GM12872 (cell line): ENCODE data around the gene GTPBP3.

Source experiments
- TF ChIP-seq, protein P1 (sequence below): IDR thresholded peaks from 3 replicates; pipeline ENCODE4 v1.5.1; 2011; ENCODE audit warnings: low read depth, mild to moderate bottlenecking, low read length, moderate library complexity; ENCODE audit not compliant: insufficient read depth

The GTPBP3 gene

GRCh38 chr19:17322854-17323253 lies 14.5 kb upstream of the GTPBP3 start:
- TF ChIP-seq, protein P1, sequence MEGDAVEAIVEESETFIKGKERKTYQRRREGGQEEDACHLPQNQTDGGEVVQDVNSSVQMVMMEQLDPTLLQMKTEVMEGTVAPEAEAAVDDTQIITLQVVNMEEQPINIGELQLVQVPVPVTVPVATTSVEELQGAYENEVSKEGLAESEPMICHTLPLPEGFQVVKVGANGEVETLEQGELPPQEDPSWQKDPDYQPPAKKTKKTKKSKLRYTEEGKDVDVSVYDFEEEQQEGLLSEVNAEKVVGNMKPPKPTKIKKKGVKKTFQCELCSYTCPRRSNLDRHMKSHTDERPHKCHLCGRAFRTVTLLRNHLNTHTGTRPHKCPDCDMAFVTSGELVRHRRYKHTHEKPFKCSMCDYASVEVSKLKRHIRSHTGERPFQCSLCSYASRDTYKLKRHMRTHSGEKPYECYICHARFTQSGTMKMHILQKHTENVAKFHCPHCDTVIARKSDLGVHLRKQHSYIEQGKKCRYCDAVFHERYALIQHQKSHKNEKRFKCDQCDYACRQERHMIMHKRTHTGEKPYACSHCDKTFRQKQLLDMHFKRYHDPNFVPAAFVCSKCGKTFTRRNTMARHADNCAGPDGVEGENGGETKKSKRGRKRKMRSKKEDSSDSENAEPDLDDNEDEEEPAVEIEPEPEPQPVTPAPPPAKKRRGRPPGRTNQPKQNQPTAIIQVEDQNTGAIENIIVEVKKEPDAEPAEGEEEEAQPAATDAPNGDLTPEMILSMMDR, result no peak

DNA sequence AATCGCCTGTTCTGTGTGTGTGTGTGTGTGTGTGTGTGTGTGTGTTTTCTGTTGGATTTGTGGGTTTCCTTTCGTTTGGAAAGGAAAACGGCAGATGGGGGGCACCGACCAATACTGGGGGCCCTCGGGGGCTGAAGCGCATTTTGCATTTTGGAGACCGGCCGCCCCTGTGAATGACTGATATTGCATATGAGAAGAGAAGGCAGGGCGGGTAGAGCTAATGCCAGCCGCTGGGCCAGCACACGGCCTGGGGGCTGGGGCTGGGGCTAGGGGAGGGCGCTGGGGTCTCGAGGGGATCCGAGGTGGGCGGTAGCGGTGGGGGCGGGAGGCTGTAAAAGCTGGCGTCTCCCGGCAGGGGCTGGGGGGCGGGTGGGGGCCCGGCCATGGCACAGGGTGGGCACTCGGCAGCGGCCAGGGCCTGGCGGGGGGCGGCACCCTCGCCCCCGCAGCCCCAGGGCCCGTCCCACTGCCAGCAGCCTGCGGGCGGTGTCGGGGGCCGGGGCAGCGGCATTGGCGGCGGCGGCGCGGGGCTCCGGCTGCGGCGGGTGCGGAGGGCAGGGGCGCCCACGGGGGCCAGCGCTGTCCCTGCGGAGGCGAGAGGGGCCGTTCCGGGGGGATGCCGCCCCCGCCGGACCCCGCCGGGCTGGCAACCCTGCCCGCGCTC lies 13.9 kb upstream of the GTPBP3 start:
- TF ChIP-seq, protein P1, result no peak

- TF ChIP-seq, protein P1, result no peak
These were observed 13.4 kb upstream of the GTPBP3 start for GRCh38 chr19:17323964-17324332.

- TF ChIP-seq, protein P1, result no peak
These were observed 12.8 kb upstream of the GTPBP3 start for GRCh38 chr19:17324357-17325114.

DNA sequence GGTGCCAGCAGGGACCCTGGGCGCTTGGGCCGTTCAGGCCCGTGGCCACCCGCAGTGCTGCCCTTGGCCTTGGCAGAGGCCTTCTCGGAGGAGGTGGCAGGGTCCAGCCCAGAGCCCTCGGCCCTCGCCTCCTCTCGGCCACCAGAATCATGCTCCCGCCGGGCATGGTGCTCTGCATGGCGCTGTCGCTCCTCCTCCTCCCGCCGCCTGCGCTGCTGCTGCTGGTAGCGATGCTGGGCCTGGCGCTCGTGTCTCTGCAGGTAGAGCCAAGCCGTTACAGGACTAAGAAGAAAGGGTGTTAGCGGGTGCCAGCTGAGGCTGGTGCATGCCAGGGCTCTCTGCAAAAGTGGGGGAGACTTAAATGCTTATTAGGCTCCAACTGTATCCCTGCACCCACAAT lies 12.2 kb upstream of the GTPBP3 start:
- TF ChIP-seq, protein P1, result no peak

- TF ChIP-seq, protein P1, result no peak
These were observed 11.3 kb upstream of the GTPBP3 start for GRCh38 chr19:17325881-17326594.

GRCh38 chr19:17326595-17326966 lies 10.8 kb upstream of the GTPBP3 start:
- TF ChIP-seq, protein P1, result no peak
